GM12878 (cell line): ENCODE results near the gene LYRM4. TPM values are rescaled to one million over a fixed set of nuclear protein-coding genes. Genes with fewer than 3 reads are reported as not detected.

ENCODE experiments used
- ATAC-seq: fragments of 200-7000 bp; cut with Tn5 transposase; 3 replicates; pipeline ENCODE4 v1.9.1; 2020; ENCODE audit warnings: mild to moderate bottlenecking, moderate library complexity
- BruUV-seq: library from RNA; stranded (reverse); fragments of 400-500 nt; replicated peaks from 2 replicates; lab custom pipeline; 2021; lab: Mats Ljungman, UMichigan
- CTCF ChIA-PET: fragments of 300-600 bp; sonication (Branson Sonifier 250); formaldehyde crosslinking; extraction: SDS; loops from one replicate; lab custom pipeline; 2021; ENCODE audit warnings: inconsistent platforms; lab: Yijun Ruan, JAX
- POLR2A ChIA-PET: fragments of 350-600 bp; formaldehyde crosslinking; extraction: SDS; loops from one replicate; lab custom pipeline; 2021; ENCODE audit warnings: inconsistent platforms; lab: Charles Lee
- RAD21 ChIA-PET: fragments of 300-600 bp; sonication (Branson Sonifier 250); formaldehyde crosslinking; loops from one replicate; lab custom pipeline; 2023; ENCODE audit warnings: antibody characterized with exemption; ENCODE audit not compliant: unreplicated experiment; lab: Charles Lee
- SMC1A ChIA-PET: fragments of 300-600 bp; sonication (Branson Sonifier 250); formaldehyde crosslinking; loops from one replicate; lab custom pipeline; 2023; ENCODE audit not compliant: unreplicated experiment, uncharacterized antibody; lab: Charles Lee
- DNase-seq: peaks from one replicate; pipeline ENCODE4 v3.0.0-alpha.2; 2011; ENCODE audit warnings: low read depth, low spot score
- FAIRE-seq: peaks from 3 replicates; lab custom pipeline; 2011; peaks lifted over from hg19 to GRCh38; lab: Jason Lieb, UNC
- H2AFZ ChIP-seq: 2 replicates; pipeline ENCODE4 v1.6.0; 2011; ENCODE audit warnings: low read depth, low read length, control low read depth; ENCODE audit not compliant: control insufficient read depth
- H3K27ac ChIP-seq: 2 replicates; pipeline ENCODE4 v1.5.1; 2011; ENCODE audit warnings: control low read depth; ENCODE audit not compliant: control insufficient read depth, insufficient read depth
- H3K27me3 ChIP-seq, 2 experiments: replicated peaks in 1 of 2; 2 replicates each; pipeline versions ENCODE4 v1.6.0 to v1.6.1; 2011; ENCODE audit warnings: low read length in 1 of 2; ENCODE audit not compliant: control insufficient read depth in 2 of 2, insufficient read depth in 2 of 2
- H3K36me3 ChIP-seq, 2 experiments: 2 replicates each; pipeline ENCODE4 v1.5.1; 2011; ENCODE audit warnings: low read length in 1 of 2; ENCODE audit not compliant: control insufficient read depth in 2 of 2, insufficient read depth in 2 of 2
- H3K4me1 ChIP-seq: 2 replicates; pipeline ENCODE4 v1.6.1; 2011; ENCODE audit warnings: mild to moderate bottlenecking, low read length, moderate library complexity, mixed read lengths; ENCODE audit not compliant: control insufficient read depth, insufficient read depth
- H3K4me2 ChIP-seq: 2 replicates; pipeline ENCODE4 v1.6.0; 2011; ENCODE audit warnings: control low read depth; ENCODE audit not compliant: control insufficient read depth, insufficient read depth
- H3K4me3 ChIP-seq: fragments of 200-600 bp; sonication (generic); 2 replicates; pipeline ENCODE4 v1.5.1; 2016
- H3K79me2 ChIP-seq: 2 replicates; pipeline ENCODE4 v1.6.0; 2011; ENCODE audit warnings: low read length; ENCODE audit not compliant: control insufficient read depth, insufficient read depth
- H3K9ac ChIP-seq: 2 replicates; pipeline ENCODE4 v1.8.0; 2011; ENCODE audit warnings: low read length, control low read depth, mixed read lengths; ENCODE audit not compliant: control insufficient read depth, insufficient read depth
- H3K9me3 ChIP-seq: replicated peaks from 3 replicates; pipeline ENCODE4 v1.5.1; 2011; ENCODE audit warnings: mild to moderate bottlenecking, low read length; ENCODE audit not compliant: control insufficient read depth, insufficient read depth
- H4K20me1 ChIP-seq: 2 replicates; pipeline ENCODE4 v1.6.0; 2011; ENCODE audit not compliant: control insufficient read depth, insufficient read depth
- MEF2A ChIP-seq: IDR thresholded peaks from 2 replicates; pipeline ENCODE4 v1.6.1; 2011; ENCODE audit warnings: low read depth, mild to moderate bottlenecking, low read length, moderate library complexity; ENCODE audit not compliant: insufficient read depth
- NRF1 ChIP-seq: conservative IDR thresholded peaks from 2 replicates; pipeline ENCODE4 v1.6.1; 2011; ENCODE audit warnings: mild to moderate bottlenecking, low read depth, low read length, improper control_type of control experiment
- RELB ChIP-seq: fragments of 450-650 bp; IDR thresholded peaks from 2 replicates; pipeline ENCODE4 v1.6.1; 2017; ENCODE audit warnings: low read depth, mild to moderate bottlenecking, moderate library complexity
- SMAD5 ChIP-seq: IDR thresholded peaks from 2 replicates; pipeline ENCODE4 v1.6.1; 2016; ENCODE audit warnings: antibody characterized with exemption, low read depth
- YBX1 ChIP-seq: fragments of 450-650 bp; IDR thresholded peaks from 2 replicates; pipeline ENCODE4 v1.6.1; 2016; ENCODE audit warnings: antibody characterized with exemption
- ZBTB40 ChIP-seq: fragments of 450-650 bp; IDR thresholded peaks from 2 replicates; pipeline ENCODE4 v1.6.1; 2016; ENCODE audit warnings: mild to moderate bottlenecking, moderate library complexity, borderline replicate concordance
- WGBS: methylation state at CpG from one replicate; pipeline ENCODE4 v1.1.6; 2016; ENCODE audit warnings: low lambda C conversion rate; ENCODE audit not compliant: insufficient replicate concordance, insufficient coverage; ENCODE audit errors: missing lambda C conversion rate; 5-methylcytosine and 5-hydroxymethylcytosine counted together
- in situ Hi-C: fragments of 300-500 bp; cut with MboI; formaldehyde crosslinking; loops from 9 replicates; pipeline ENCODE4 v1.14.3; 2018; ENCODE audit warnings: mixed read lengths
- intact Hi-C: fragments of 100-400 bp; cut with micrococcal nuclease; formaldehyde crosslinking; loops from one replicate; pipeline ENCODE4 v1.14.2; 2022; ENCODE audit not compliant: unreplicated experiment
- polyA plus RNA-seq, 11 experiments: library from polyadenylated mRNA; depleted of rRNA in 4 of 11; unstranded in 6 of 11; stranded (reverse) in 5 of 11; fragments of >200 nt; fragmentation: Nextera tagmentation in 4 of 11; fragmentation: Illumina TruSeq in 1 of 11; extraction: Ambion mirVana in 4 of 11; extraction: Trizol in 1 of 11; gene quantifications; 1 replicate in 1 of 11; 2 replicates in 10 of 11; pipeline versions ENCODE4 v1.2.1 to v1.2.3, GENCODE V29; 2011 to 2016; ENCODE audit warnings: inconsistent platforms in 2 of 11, missing spikeins in 2 of 11, low read depth in 1 of 11
- total RNA-seq, 4 experiments: library from RNA; depleted of rRNA in 3 of 4; stranded (reverse); fragments of >200 nt in 3 of 4; fragmentation: Illumina TruSeq in 1 of 4; extraction: Trizol in 1 of 4; gene quantifications; 2 replicates each; pipeline versions ENCODE4 v1.2.1 to v1.2.3, GENCODE V29; 2013 to 2021

LYRM4 gene
- total and polyA plus RNA-seq, 10 of the 15 experiments (the other 5 are each of a cell fraction or from before 2014, with no cell fraction given) = 32.7 to 66.8 (median 44.0) TPM

- no peak for FAIRE-seq
- H3K4me3 ChIP-seq = no peak overlapping the region
- no peak overlapping the region for H3K27ac ChIP-seq
- H3K79me2 ChIP-seq = no peaks in the 10 kb centered on the region
- in situ Hi-C loops = no loop called here
- H3K36me3 ChIP-seq = peaks cover 3 to 8% of the 10 kb centered on the region in 2 experiments; a peak in 3 of 4 replicates
- RAD21 ChIA-PET = interaction anchor here (1.7 kb wide), 1 partner anchor 19 kb away, joined by 3 read pairs; no protein-coding TSS in a partner anchor
- POLR2A ChIA-PET = interaction anchor here (0.5 to 1.1 kb wide), 2 partner anchors 8 to 36 kb away, joined by 3 to 5 read pairs; no protein-coding TSS in a partner anchor
- no peak for DNase-seq
- H2AFZ ChIP-seq = no peak overlapping the region
- BruUV-seq = no TSS peak
- SMC1A ChIA-PET = interaction anchor here (0.9 to 1.1 kb wide), 3 partner anchors 44 to 70 kb away, joined by 3 to 4 read pairs (median 3); no protein-coding TSS in a partner anchor
- no peak overlapping the region for H3K4me2 ChIP-seq
- H4K20me1 ChIP-seq = no peaks in the 10 kb centered on the region
- CTCF ChIA-PET = interaction anchor here (0.6 to 1.0 kb wide), 2 partner anchors 18 to 168 kb away, joined by 3 to 4 read pairs; no protein-coding TSS in a partner anchor
- ATAC-seq = no peak
- no peak overlapping the region for H3K9ac ChIP-seq
- H3K4me1 ChIP-seq = peaks cover 20% of the 10 kb centered on the region
- TF ChIP-seq YBX1 (no peak), RELB (no peak), MEF2A (no peak), ZBTB40 (no peak), SMAD5 (no peak), NRF1 (no peak)
- no peaks in the 10 kb centered on the region for H3K27me3 ChIP-seq
- intact Hi-C loops = no loop called here
- WGBS = 55% methylated on average over 6 of the region's 6 CpGs
- no peaks in the 10 kb centered on the region for H3K9me3 ChIP-seq
Measured at GRCh38 chr6:5234874-5235273, 25.9 kb downstream of the LYRM4 start.
